ENCODE data around the gene HPSE2. TPM values are rescaled to one million over a fixed set of nuclear protein-coding genes. Genes with fewer than 3 reads are reported as not detected.

HPSE2 gene
- total and polyA plus RNA-seq, 12 donors: 0.04 to 0.24 (median 0.13) TPM; not detected in 6

DNA sequence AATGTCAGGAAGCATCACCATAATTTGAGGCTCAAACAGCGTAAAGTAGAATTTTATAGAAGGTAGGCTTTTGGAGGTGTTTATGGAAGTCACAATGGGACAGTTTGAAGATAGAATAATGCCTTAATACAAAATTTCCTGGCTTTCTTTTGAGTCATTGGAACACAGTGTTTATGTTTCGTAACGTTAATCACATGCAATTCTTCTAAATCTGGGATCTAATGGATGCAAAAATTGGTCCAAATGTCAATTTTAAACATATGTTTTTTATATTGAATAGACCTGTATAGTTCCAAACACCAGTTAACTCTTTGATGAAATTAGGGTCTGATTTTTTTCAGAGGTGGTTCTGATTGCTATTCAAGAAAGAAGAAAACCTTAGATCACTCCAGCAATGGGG, 702.4 kb downstream of the HPSE2 start:
- no peak overlapping the region for H3K27ac ChIP-seq
- 61 to 64% methylated on average over 3 of the region's 3 CpGs for WGBS, 2 donors
- TF ChIP-seq, protein P1, sequence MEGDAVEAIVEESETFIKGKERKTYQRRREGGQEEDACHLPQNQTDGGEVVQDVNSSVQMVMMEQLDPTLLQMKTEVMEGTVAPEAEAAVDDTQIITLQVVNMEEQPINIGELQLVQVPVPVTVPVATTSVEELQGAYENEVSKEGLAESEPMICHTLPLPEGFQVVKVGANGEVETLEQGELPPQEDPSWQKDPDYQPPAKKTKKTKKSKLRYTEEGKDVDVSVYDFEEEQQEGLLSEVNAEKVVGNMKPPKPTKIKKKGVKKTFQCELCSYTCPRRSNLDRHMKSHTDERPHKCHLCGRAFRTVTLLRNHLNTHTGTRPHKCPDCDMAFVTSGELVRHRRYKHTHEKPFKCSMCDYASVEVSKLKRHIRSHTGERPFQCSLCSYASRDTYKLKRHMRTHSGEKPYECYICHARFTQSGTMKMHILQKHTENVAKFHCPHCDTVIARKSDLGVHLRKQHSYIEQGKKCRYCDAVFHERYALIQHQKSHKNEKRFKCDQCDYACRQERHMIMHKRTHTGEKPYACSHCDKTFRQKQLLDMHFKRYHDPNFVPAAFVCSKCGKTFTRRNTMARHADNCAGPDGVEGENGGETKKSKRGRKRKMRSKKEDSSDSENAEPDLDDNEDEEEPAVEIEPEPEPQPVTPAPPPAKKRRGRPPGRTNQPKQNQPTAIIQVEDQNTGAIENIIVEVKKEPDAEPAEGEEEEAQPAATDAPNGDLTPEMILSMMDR (IDR thresholded peaks at IDR 0.05): no peak
- DNase-seq: no peak
- peaks cover 0 to 7% (median 0%) of the 10 kb centered on the region in 7 donors for H3K27me3 ChIP-seq
- no peaks in the 10 kb centered on the region for H3K9me3 ChIP-seq
- ATAC-seq: no peak
- intact Hi-C loops (cut with DNase I): no loop called here
- H3K36me3 ChIP-seq: no peaks in the 10 kb centered on the region
- peaks cover 0 to 3% (median 0%) of the 10 kb centered on the region in 9 donors for H3K4me1 ChIP-seq
- no peak overlapping the region for H3K4me3 ChIP-seq

DNA sequence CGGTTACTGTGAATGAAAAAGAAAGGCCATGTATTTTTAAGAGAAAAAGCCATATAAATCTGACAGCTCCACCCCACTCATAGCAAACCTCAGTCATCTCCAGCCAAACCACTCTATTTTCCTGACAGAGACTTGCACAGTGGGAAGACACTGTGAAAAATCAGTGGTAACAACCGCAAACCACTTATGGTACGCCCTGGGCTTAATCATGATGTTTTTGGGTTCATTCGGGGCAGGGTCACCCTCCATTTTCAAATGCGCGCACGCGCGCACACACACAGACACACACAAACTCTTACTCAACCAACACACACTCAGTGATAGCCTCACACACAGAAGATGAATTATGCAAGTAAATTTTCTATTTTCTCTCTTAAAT, 706.9 kb downstream of the HPSE2 start:
- H3K27me3 ChIP-seq: peaks cover 0 to 7% (median 0%) of the 10 kb centered on the region in 7 donors
- no peak for DNase-seq
- H3K36me3 ChIP-seq: no peaks in the 10 kb centered on the region
- H3K27ac ChIP-seq: no peak overlapping the region
- WGBS, 2 donors: 95 to 97% methylated on average over 9 of the region's 9 CpGs
- intact Hi-C loops (cut with DNase I): no loop called here
- H3K4me3 ChIP-seq: no peak overlapping the region
- ATAC-seq: no peak
- H3K4me1 ChIP-seq: no peaks in the 10 kb centered on the region
- TF ChIP-seq, protein P1 (IDR thresholded peaks at IDR 0.05): no peak
- no peaks in the 10 kb centered on the region for H3K9me3 ChIP-seq

DNA sequence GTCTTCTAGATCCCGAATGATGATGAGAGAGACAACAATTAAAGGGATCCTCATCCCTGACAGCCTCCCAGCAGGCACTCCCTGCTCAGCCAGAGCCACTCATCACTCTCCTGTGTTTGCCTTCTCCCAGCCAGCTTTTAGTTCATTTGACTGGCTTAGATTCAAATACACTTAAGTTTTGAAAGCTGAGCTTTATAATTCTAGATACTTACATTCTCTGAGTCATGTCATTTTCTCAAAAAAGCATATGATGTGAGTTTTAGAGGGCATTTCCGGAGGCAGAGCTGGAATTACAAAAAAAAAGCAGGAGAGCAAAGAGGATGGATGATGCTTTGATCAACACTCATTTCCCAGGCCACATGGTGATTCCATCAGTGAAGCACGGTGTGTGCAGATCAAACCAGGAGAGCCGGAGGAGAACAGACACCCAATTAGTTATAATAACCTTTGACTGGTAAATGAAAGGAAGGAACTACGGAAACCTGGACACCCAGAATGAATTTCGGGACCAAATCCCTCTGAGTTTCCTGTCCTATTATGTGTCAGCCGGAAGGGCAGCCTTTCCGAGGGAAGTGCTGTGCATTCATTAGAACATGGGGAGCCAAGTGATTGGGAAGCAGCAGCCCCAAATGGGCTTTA, 707.4 kb downstream of the HPSE2 start:
- H3K4me1 ChIP-seq: no peaks in the 10 kb centered on the region
- TF ChIP-seq, protein P1 (IDR thresholded peaks at IDR 0.05): no peak
- ATAC-seq: no peak
- no peaks in the 10 kb centered on the region for H3K36me3 ChIP-seq
- no peak overlapping the region for H3K27ac ChIP-seq
- 59% methylated on average over 8 of the region's 8 CpGs for WGBS, 2 donors
- H3K9me3 ChIP-seq: no peaks in the 10 kb centered on the region
- H3K27me3 ChIP-seq: peaks cover 0 to 7% (median 0%) of the 10 kb centered on the region in 7 donors
- intact Hi-C loops (cut with DNase I): no loop called here
- DNase-seq: no peak
- no peak overlapping the region for H3K4me3 ChIP-seq

DNA sequence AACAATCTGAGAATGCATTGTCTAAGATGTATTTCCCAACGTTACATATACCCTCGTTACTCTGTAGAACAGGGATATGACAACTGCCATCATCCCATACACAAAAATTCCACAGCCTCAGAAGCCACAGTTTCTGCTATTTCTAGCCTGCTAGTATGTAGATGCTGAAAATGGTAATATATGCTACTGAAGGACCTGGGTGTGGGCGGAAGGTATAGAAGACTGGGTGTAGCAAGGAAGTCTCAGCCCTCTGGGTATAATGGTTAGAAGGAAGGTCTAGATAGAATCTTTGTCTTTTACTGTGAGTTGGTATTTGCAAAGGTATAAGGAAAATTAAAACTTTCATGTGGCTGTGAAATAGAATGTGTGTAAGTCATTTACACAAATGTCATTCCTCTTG, 709.7 kb downstream of the HPSE2 start:
- TF ChIP-seq, protein P1 (IDR thresholded peaks at IDR 0.05): no peak
- Histone ChIP-seq H3K27me3 (peaks cover 0 to 7% (median 0%) of the 10 kb centered on the region in 7 donors), H3K4me1 (no peaks in the 10 kb centered on the region), H3K9me3 (no peaks in the 10 kb centered on the region), H3K36me3 (no peaks in the 10 kb centered on the region), H3K4me3 (no peak overlapping the region), H3K27ac (no peak overlapping the region)
- DNase-seq (no peak), ATAC-seq (no peak)
- intact Hi-C loops (cut with DNase I): no loop called here
- WGBS, 2 donors: 90 to 93% methylated on average over 3 of the region's 3 CpGs

All from heart right ventricle (tissue), 16 donors.